Measurements from ENCODE around the gene AJM1.
"Not testable (repeated sequence)": the region's sequence is repeated elsewhere in the genome, so short reads cannot be mapped to it uniquely, and the experiment has no call there.

AJM1 gene

DNA sequence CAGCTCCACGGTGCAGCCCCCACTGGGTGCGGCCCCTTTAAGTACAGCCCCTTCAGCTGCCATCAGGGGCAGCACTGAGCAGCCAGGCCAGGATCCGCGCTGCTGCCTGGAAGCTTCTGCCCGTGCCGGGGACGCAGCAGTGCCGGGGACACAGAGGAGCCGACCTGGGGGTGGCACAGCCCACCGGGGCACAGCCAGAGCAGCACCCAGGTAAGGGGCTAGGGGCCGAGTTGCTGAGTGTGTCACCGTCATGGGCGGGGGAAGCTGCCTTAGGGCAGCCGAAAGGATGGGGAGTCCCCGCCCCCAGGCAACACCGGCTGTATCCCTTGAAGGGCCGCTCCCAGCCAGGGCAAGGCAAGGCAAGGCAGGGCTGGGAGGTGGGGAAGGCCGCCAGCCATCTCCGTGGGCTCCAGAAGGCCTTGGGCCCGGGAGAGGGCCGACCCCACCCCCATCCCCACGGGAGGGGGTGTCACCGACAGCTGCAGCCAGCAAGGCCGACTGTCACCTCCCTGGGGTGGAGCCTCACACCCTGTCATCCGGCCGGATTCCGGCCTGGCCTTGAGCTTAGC, at the start of gene AJM1:
TSS of gene AJM1 (plus strand) at position 99 of the 569 bp plus-strand sequence. CDS start 1,937 bp downstream, outside the sequence.
- H3K36me3 ChIP-seq (replicated peaks); H3K27ac ChIP-seq; in situ Hi-C loops (cut with HindIII; ENCODE audit: low pct_ligation_motif_present, low sequenced_read_pairs): not testable (repeated sequence)
- DNase-seq: peak; percentile 57
- TF ChIP-seq, protein P1, sequence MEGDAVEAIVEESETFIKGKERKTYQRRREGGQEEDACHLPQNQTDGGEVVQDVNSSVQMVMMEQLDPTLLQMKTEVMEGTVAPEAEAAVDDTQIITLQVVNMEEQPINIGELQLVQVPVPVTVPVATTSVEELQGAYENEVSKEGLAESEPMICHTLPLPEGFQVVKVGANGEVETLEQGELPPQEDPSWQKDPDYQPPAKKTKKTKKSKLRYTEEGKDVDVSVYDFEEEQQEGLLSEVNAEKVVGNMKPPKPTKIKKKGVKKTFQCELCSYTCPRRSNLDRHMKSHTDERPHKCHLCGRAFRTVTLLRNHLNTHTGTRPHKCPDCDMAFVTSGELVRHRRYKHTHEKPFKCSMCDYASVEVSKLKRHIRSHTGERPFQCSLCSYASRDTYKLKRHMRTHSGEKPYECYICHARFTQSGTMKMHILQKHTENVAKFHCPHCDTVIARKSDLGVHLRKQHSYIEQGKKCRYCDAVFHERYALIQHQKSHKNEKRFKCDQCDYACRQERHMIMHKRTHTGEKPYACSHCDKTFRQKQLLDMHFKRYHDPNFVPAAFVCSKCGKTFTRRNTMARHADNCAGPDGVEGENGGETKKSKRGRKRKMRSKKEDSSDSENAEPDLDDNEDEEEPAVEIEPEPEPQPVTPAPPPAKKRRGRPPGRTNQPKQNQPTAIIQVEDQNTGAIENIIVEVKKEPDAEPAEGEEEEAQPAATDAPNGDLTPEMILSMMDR (IDR thresholded peaks at IDR 0.05; ENCODE audit: low read depth, low read length, missing control alignments): peak; percentile 90
- H3K4me3 ChIP-seq (ENCODE audit: low read depth, low read length): peak within 1 kb of the TSS; percentile 53
- H3K27me3 ChIP-seq (replicated peaks): peaks cover 15% of the 10 kb centered on the region

DNA sequence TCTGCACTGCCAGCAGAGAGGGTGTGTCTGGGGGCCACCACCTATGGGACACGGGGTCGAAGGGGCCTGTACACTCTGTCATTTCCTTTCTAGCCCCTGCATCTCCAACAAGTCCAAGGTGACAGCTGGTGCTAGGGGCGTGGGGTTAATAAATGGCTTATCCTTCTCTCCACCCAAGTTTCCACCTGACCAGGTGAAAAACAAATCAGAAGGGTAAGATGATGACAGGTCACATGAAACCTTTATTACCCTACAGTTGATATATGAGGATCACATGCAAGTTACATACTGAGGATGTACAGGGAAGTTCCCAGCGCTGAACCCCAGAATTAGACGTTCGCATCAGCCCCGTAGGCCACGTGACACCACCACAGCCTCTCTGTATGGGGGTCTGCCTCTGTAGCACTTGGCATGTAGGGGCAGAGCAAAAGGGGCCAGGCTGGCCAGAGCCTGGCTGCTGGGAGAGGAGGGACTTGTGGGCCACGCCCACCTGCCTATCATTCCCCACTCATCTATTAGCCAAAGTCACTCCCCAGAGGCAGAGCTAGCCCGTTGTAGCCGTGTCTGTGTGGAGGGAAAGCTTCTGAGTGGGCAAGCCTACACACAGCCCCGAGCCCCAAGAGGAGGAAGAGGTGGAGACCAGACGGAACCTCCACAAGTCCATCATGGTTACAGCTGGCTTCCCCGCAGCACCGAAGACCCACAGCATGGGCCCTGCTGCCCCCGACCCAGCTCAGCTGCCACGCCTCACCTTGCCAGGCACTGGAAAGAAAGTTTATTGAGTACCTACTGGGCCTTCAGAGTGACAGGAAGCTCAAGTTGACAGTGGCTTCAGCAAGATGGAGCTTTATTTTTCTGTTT, 49.0 kb upstream of the AJM1 start:
- DNase-seq: no peak
- Histone ChIP-seq H3K4me3 (ENCODE audit: low read depth, low read length) (no peak overlapping the region), H3K27ac (no peak overlapping the region), H3K27me3 (replicated peaks) (no peaks in the 10 kb centered on the region), H3K36me3 (replicated peaks) (peaks cover 9% of the 10 kb centered on the region)
- in situ Hi-C loops (cut with HindIII; ENCODE audit: low pct_ligation_motif_present, low sequenced_read_pairs): no loop called here
- TF ChIP-seq, protein P1 (IDR thresholded peaks at IDR 0.05; ENCODE audit: low read depth, low read length, missing control alignments): no peak

DNA sequence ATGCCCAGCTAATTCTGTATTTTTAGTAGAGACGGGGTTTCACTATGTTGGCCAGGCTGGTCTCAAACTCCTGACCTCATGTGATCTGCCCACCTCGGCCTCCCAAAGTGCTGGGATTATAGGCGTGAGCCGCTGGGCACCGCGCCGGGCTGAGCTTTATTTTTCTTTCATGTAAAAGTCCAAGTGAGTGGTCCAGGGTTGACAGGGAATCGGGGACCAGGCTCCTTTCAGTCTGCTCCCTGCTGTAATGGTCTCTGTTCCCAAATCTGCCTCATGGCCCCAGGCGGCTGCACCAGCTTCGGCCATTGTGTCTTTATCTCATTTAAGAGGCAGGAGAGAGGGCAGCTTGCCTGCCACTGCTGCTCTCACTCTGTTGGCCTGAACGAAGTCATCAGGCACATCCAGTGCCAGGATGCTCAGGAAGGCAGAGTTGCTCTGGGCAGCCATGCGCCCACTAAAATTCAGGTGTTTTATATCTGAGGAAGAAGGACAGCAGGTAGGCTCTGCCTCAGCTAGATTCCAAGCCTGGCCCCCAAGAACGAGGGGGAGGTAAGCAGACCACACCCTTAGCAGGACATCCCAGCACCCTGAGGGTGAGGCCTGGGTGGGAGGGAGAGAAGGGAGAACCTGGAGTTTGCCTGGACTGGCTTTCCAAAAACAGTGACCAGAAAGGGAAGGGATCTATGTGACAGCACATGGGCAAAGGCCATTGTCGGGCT, 47.8 kb upstream of the AJM1 start:
- in situ Hi-C loops (cut with HindIII; ENCODE audit: low pct_ligation_motif_present, low sequenced_read_pairs): no loop called here
- Histone ChIP-seq H3K27me3 (replicated peaks) (peaks cover 2% of the 10 kb centered on the region), H3K36me3 (replicated peaks) (peaks cover 9% of the 10 kb centered on the region), H3K4me3 (ENCODE audit: low read depth, low read length) (no peak overlapping the region), H3K27ac (no peak overlapping the region)
- no peak for DNase-seq
- TF ChIP-seq, protein P1 (IDR thresholded peaks at IDR 0.05; ENCODE audit: low read depth, low read length, missing control alignments): no peak

DNA sequence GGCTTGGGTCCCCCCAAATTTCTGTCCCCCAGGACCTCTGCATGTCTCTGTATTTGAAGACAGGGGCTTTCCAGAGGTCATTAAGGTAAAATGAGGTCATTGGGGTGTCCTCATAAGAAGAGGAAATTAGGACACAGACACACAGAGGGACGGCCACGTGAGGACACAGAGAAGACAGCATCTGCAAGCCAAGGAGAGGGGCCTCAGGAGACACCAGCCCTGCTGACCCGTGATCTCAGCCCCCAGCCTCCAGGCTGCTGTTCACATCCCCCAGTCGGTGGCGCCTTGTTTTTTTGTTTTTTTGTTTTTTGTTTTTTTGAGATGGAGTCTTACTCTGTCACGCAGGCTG, 47.3 kb upstream of the AJM1 start:
- H3K27ac ChIP-seq: no peak overlapping the region
- peaks cover 9% of the 10 kb centered on the region for H3K36me3 ChIP-seq (replicated peaks)
- no peak overlapping the region for H3K4me3 ChIP-seq (ENCODE audit: low read depth, low read length)
- in situ Hi-C loops (cut with HindIII; ENCODE audit: low pct_ligation_motif_present, low sequenced_read_pairs): no loop called here
- TF ChIP-seq, protein P1 (IDR thresholded peaks at IDR 0.05; ENCODE audit: low read depth, low read length, missing control alignments): no peak
- no peak for DNase-seq
- peaks cover 2% of the 10 kb centered on the region for H3K27me3 ChIP-seq (replicated peaks)

DNA sequence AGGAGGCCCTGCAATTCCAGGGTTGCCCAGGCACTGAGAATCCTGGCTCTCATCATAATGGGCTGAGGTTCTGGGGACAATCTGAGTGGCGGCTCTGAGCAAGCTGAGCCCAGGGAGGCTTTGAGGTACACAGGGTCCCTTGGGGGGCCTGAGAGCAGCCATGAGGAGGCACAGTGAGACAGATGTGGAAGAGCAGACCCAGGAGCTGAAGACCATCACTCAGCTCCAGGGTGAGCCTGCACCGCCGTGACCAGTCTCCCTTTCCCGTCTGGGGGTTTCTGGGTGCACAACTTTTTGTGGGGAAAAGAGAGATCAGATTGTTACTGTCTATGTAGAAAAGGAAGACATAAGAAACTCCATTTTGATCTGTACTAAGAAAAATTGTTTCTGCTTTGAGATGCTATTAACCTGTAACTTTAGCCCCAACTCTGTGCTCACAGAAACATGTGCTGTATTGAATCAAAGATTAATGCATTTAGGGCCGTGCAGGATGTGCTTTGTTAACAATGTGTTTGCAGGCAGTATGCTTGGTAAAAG, 46.0 kb upstream of the AJM1 start, which contains the start of gene CCDC183:
TSS of gene CCDC183 (plus strand) at position 101 of the 537 bp plus-strand sequence. CDS start at position 161, 60 bp downstream.
- Histone ChIP-seq H3K4me3 (ENCODE audit: low read depth, low read length) (no peak within 1 kb of the TSS), H3K36me3 (replicated peaks) (peaks cover 9% of the 10 kb centered on the region), H3K27ac (no peak within 1 kb of the TSS), H3K27me3 (replicated peaks) (peaks cover 2% of the 10 kb centered on the region)
- no peak for DNase-seq
- TF ChIP-seq, protein P1 (IDR thresholded peaks at IDR 0.05; ENCODE audit: low read depth, low read length, missing control alignments): no peak
- in situ Hi-C loops (cut with HindIII; ENCODE audit: low pct_ligation_motif_present, low sequenced_read_pairs): no loop called here

DNA sequence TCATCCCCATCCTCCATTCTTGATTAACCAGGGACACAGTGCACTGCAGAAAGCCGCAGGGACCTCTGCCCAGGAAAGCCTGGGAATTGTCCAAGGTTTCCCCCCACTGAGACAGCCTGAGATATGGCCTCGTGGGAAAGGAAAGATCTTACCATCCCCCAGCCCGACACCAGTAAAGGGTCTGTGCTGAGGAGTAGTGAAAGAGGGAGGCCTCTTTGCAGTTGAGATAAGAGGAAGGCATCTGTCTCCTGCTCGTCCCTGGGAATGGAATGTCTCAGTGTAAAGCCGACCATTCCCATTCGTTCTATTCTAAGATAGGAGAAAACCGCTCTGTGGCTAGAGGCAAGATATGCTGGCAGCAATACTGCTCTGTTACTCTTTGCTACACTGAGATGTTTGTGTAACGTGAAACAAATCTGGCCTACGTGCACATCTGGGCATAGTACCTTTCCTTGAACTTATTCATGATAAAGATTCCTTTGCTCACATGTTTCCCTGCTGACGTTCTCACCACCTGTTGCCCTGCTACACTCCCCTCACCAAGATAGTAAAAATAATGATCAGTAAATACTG, 45.4 kb upstream of the AJM1 start:
- in situ Hi-C loops (cut with HindIII; ENCODE audit: low pct_ligation_motif_present, low sequenced_read_pairs); H3K36me3 ChIP-seq (replicated peaks); H3K4me3 ChIP-seq (ENCODE audit: low read depth, low read length); H3K27ac ChIP-seq; H3K27me3 ChIP-seq (replicated peaks): not testable (repeated sequence)
- DNase-seq: peak; percentile 71
